Measurements from ENCODE around the gene FMNL2.

GRCh38 chr2:152445791-152446201 lies 110.8 kb downstream of the FMNL2 start:
- TF ChIP-seq CTCF (IDR thresholded peaks at IDR 0.05) (no peak), POLR2AphosphoS5 (IDR thresholded peaks at IDR 0.05) (peak; percentile 38)
